ENCODE results near the gene PERM1. TPM values are rescaled to one million over a fixed set of nuclear protein-coding genes. Genes with fewer than 3 reads are reported as not detected.

PERM1 gene
- total RNA-seq, 2 experiments from 2014 or later, result not detected

GRCh38 chr1:980602-981395, 1.1 kb downstream of the PERM1 start:
- H3K9me2 ChIP-seq (ENCODE audit: insufficient read depth, low read length), result no peaks in the 10 kb centered on the region
- no peaks in the 10 kb centered on the region for H3K9me3 ChIP-seq (ENCODE audit: low read length)
- TF ChIP-seq EZH2phosphoT487 (IDR thresholded peaks at IDR 0.05; ENCODE audit: borderline replicate concordance, low read depth, low read length), result no peak
- no peak for TF ChIP-seq CTCF (conservative IDR thresholded peaks at IDR 0.05; ENCODE audit: low read length)
- no peak overlapping the region for H3K4me3 ChIP-seq (ENCODE audit: low read depth, low read length, poor library complexity, severe bottlenecking)
- no peak overlapping the region for H3K27ac ChIP-seq (ENCODE audit: low read depth, low read length, poor library complexity, severe bottlenecking)
- ChIA-PET CTCF (ENCODE audit: unreplicated experiment) (no interaction called here), POLR2A (no interaction called here)
- H3K4me1 ChIP-seq (ENCODE audit: insufficient read depth, low read length, poor library complexity, severe bottlenecking), result no peaks in the 10 kb centered on the region
- H3K36me3 ChIP-seq (ENCODE audit: insufficient read depth, low read length), result no peaks in the 10 kb centered on the region
- BruUV-seq (replicated peaks), result no TSS peak
- no peaks in the 10 kb centered on the region for H4K20me1 ChIP-seq (ENCODE audit: insufficient read depth, low read length)
- H3K4me2 ChIP-seq (ENCODE audit: low read length), result no peak overlapping the region
- DNase-seq (ENCODE audit: low spot score), result no peak
- intact Hi-C loops (cut with micrococcal nuclease; ENCODE audit: unreplicated experiment), result loop anchor here (10.0 kb wide), 1 partner anchor 54 kb away; no protein-coding TSS in a partner anchor
- no peaks in the 10 kb centered on the region for H3K79me2 ChIP-seq (ENCODE audit: insufficient read depth, low read depth, low read length)
- H2AFZ ChIP-seq (ENCODE audit: low read length), result no peak overlapping the region

- H3K9me2 ChIP-seq (ENCODE audit: insufficient read depth, low read length), result no peaks in the 10 kb centered on the region
- H3K4me3 ChIP-seq (ENCODE audit: low read depth, low read length, poor library complexity, severe bottlenecking), result no peak overlapping the region
- no TSS peak for BruUV-seq (replicated peaks)
- no peak for TF ChIP-seq EZH2phosphoT487 (IDR thresholded peaks at IDR 0.05; ENCODE audit: borderline replicate concordance, low read depth, low read length)
- no peak for TF ChIP-seq CTCF (conservative IDR thresholded peaks at IDR 0.05; ENCODE audit: low read length)
- ChIA-PET POLR2A (no interaction called here), CTCF (ENCODE audit: unreplicated experiment) (no interaction called here)
- no peaks in the 10 kb centered on the region for H3K9me3 ChIP-seq (ENCODE audit: low read length)
- no peak overlapping the region for H2AFZ ChIP-seq (ENCODE audit: low read length)
- no peak overlapping the region for H3K27ac ChIP-seq (ENCODE audit: low read depth, low read length, poor library complexity, severe bottlenecking)
- no peaks in the 10 kb centered on the region for H3K4me1 ChIP-seq (ENCODE audit: insufficient read depth, low read length, poor library complexity, severe bottlenecking)
- no peaks in the 10 kb centered on the region for H3K79me2 ChIP-seq (ENCODE audit: insufficient read depth, low read depth, low read length)
- intact Hi-C loops (cut with micrococcal nuclease; ENCODE audit: unreplicated experiment), result loop anchor here (10.0 kb wide), 1 partner anchor 55 kb away; no protein-coding TSS in a partner anchor
- no peaks in the 10 kb centered on the region for H4K20me1 ChIP-seq (ENCODE audit: insufficient read depth, low read length)
- H3K4me2 ChIP-seq (ENCODE audit: low read length), result no peak overlapping the region
- no peak for DNase-seq (ENCODE audit: low spot score)
- H3K36me3 ChIP-seq (ENCODE audit: insufficient read depth, low read length), result no peaks in the 10 kb centered on the region
Measured at GRCh38 chr1:980137-980571, 1.7 kb downstream of the PERM1 start.

GRCh38 chr1:979744-980072, 2.2 kb downstream of the PERM1 start:
- no peak for DNase-seq (ENCODE audit: low spot score)
- Histone ChIP-seq H3K79me2 (ENCODE audit: insufficient read depth, low read depth, low read length) (no peaks in the 10 kb centered on the region), H3K4me2 (ENCODE audit: low read length) (no peak overlapping the region), H2AFZ (ENCODE audit: low read length) (no peak overlapping the region), H3K27ac (ENCODE audit: low read depth, low read length, poor library complexity, severe bottlenecking) (no peak overlapping the region), H4K20me1 (ENCODE audit: insufficient read depth, low read length) (no peaks in the 10 kb centered on the region), H3K36me3 (ENCODE audit: insufficient read depth, low read length) (no peaks in the 10 kb centered on the region), H3K9me2 (ENCODE audit: insufficient read depth, low read length) (no peaks in the 10 kb centered on the region), H3K4me1 (ENCODE audit: insufficient read depth, low read length, poor library complexity, severe bottlenecking) (no peaks in the 10 kb centered on the region), H3K4me3 (ENCODE audit: low read depth, low read length, poor library complexity, severe bottlenecking) (no peak overlapping the region), H3K9me3 (ENCODE audit: low read length) (no peaks in the 10 kb centered on the region)
- TF ChIP-seq EZH2phosphoT487 (IDR thresholded peaks at IDR 0.05; ENCODE audit: borderline replicate concordance, low read depth, low read length) (no peak), CTCF (conservative IDR thresholded peaks at IDR 0.05; ENCODE audit: low read length) (no peak)
- ChIA-PET POLR2A (no interaction called here), CTCF (ENCODE audit: unreplicated experiment) (no interaction called here)
- no TSS peak for BruUV-seq (replicated peaks)
- intact Hi-C loops (cut with micrococcal nuclease; ENCODE audit: unreplicated experiment), result loop anchor here (10.0 kb wide), 1 partner anchor 55 kb away; no protein-coding TSS in a partner anchor
